DOHH2 (cell line): ENCODE data around the gene SDC1.

ENCODE experiments used
- H3F3A ChIP-seq: fragments of 200-600 bp; sonication (generic), shearing (Covaris generic); 2 replicates; pipeline ENCODE4 v1.6.0; 2016; ENCODE audit warnings: antibody characterized with exemption, mild to moderate bottlenecking; ENCODE audit not compliant: control insufficient read depth, insufficient read depth
- H3K27ac ChIP-seq: fragments of 200-600 bp; sonication (generic); 2 replicates; pipeline ENCODE4 v1.5.1; 2014; ENCODE audit warnings: low read depth, mild to moderate bottlenecking, low read length, moderate library complexity
- H3K27me3 ChIP-seq: fragments of 200-600 bp; sonication (generic); 2 replicates; pipeline ENCODE4 v1.6.1; 2014; ENCODE audit warnings: mild to moderate bottlenecking, low read length, mixed read lengths; ENCODE audit not compliant: control insufficient read depth
- H3K36me3 ChIP-seq: fragments of 200-600 bp; sonication (generic); 2 replicates; pipeline ENCODE4 v1.6.1; 2014; ENCODE audit warnings: mild to moderate bottlenecking, low read length, moderate library complexity, mixed read lengths; ENCODE audit not compliant: control insufficient read depth
- H3K4me1 ChIP-seq: fragments of 200-600 bp; sonication (generic); 2 replicates; pipeline ENCODE4 v1.6.1; 2014; ENCODE audit warnings: mild to moderate bottlenecking, low read length, mixed read lengths; ENCODE audit not compliant: control insufficient read depth
- H3K4me2 ChIP-seq: fragments of 200-600 bp; sonication (generic); 2 replicates; pipeline ENCODE4 v1.6.0; 2014; ENCODE audit warnings: mild to moderate bottlenecking, low read length, moderate library complexity
- H3K4me3 ChIP-seq: fragments of 200-600 bp; sonication (generic); 2 replicates; pipeline ENCODE4 v1.5.1; 2014; ENCODE audit warnings: mild to moderate bottlenecking, low read length, mixed read lengths
- H3K79me2 ChIP-seq: fragments of 200-600 bp; sonication (generic); 2 replicates; pipeline ENCODE4 v1.6.1; 2014; ENCODE audit warnings: mild to moderate bottlenecking, low read length, mixed read lengths; ENCODE audit not compliant: control insufficient read depth
- H3K9me2 ChIP-seq: fragments of 200-600 bp; sonication (generic); replicated peaks from 2 replicates; pipeline ENCODE4 v1.6.1; 2014; ENCODE audit warnings: mild to moderate bottlenecking, low read length, mixed read lengths; ENCODE audit not compliant: control insufficient read depth
- H3K9me3 ChIP-seq: fragments of 200-600 bp; sonication (generic); 2 replicates; pipeline ENCODE4 v1.6.1; 2014; ENCODE audit warnings: antibody characterized with exemption, low read length, mixed read lengths; ENCODE audit not compliant: control insufficient read depth, insufficient read depth
- H4K20me1 ChIP-seq: fragments of 200-600 bp; sonication (generic); 2 replicates; pipeline ENCODE4 v1.6.0; 2014; ENCODE audit warnings: low read depth, mild to moderate bottlenecking, antibody characterized with exemption, low read length, moderate library complexity; ENCODE audit not compliant: control insufficient read depth, insufficient read depth
- CTCF ChIP-seq: fragments of 200-600 bp; sonication (generic); IDR thresholded peaks from one replicate; pipeline ENCODE4 v1.5.1; 2014; ENCODE audit warnings: antibody characterized with exemption, mild to moderate bottlenecking, low read depth, low read length; ENCODE audit not compliant: poor library complexity, severe bottlenecking
- EZH2phosphoT487 ChIP-seq: fragments of 200-600 bp; sonication (generic); IDR thresholded peaks from 2 replicates; pipeline ENCODE4 v1.6.1; 2017; ENCODE audit warnings: borderline replicate concordance, mild to moderate bottlenecking, antibody characterized with exemption, low read length, moderate library complexity, mixed read lengths

The SDC1 gene

GRCh38 chr2:20225294-20226151 is 593 bp upstream of the SDC1 start:
- Histone ChIP-seq H3F3A (no peaks in the 10 kb centered on the region), H3K4me1 (peaks cover 31% of the 10 kb centered on the region), H3K79me2 (no peaks in the 10 kb centered on the region), H3K4me2 (peak overlapping the region; percentile 72), H3K4me3 (peak overlapping the region; percentile 66), H3K36me3 (no peaks in the 10 kb centered on the region), H3K27me3 (peaks cover 58% of the 10 kb centered on the region), H3K9me3 (no peaks in the 10 kb centered on the region), H4K20me1 (0 out of 2 replicates have a peak, but pooled peaks cover 5% of the 10 kb centered on the region), H3K27ac (no peak overlapping the region), H3K9me2 (no peaks in the 10 kb centered on the region)
- TF ChIP-seq EZH2phosphoT487 = no peak
- peak; percentile 61 for TF ChIP-seq CTCF

- Histone ChIP-seq H3K4me2 (peak overlapping the region; percentile 72), H3K79me2 (no peaks in the 10 kb centered on the region), H3K27me3 (peaks cover 60% of the 10 kb centered on the region), H3K36me3 (no peaks in the 10 kb centered on the region), H3K9me2 (no peaks in the 10 kb centered on the region), H4K20me1 (0 out of 2 replicates have a peak, but pooled peaks cover 5% of the 10 kb centered on the region), H3F3A (no peaks in the 10 kb centered on the region), H3K27ac (no peak overlapping the region), H3K9me3 (no peaks in the 10 kb centered on the region), H3K4me1 (peaks cover 31% of the 10 kb centered on the region), H3K4me3 (peak overlapping the region; percentile 66)
- TF ChIP-seq CTCF = no peak
- TF ChIP-seq EZH2phosphoT487 = no peak
Measured at GRCh38 chr2:20224164-20224715, 690 bp downstream of the SDC1 start.

- H3K9me2 ChIP-seq = no peaks in the 10 kb centered on the region
- H3K79me2 ChIP-seq = no peaks in the 10 kb centered on the region
- peak; percentile 95 for TF ChIP-seq EZH2phosphoT487
- no peak for TF ChIP-seq CTCF
- H3K36me3 ChIP-seq = no peaks in the 10 kb centered on the region
- H3K4me1 ChIP-seq = peaks cover 31% of the 10 kb centered on the region
- peak overlapping the region; percentile 72 for H3K4me2 ChIP-seq
- H4K20me1 ChIP-seq = 0 out of 2 replicates have a peak, but pooled peaks cover 5% of the 10 kb centered on the region
- H3F3A ChIP-seq = no peaks in the 10 kb centered on the region
- H3K27me3 ChIP-seq = peaks cover 60% of the 10 kb centered on the region
- peak overlapping the region; percentile 66 for H3K4me3 ChIP-seq
- H3K27ac ChIP-seq = no peak overlapping the region
- H3K9me3 ChIP-seq = no peaks in the 10 kb centered on the region
Measured at GRCh38 chr2:20223407-20224163, 1.3 kb downstream of the SDC1 start.
